GM12874 (cell line): ENCODE results near the gene SUSD4.

Source experiments
- TF ChIP-seq, protein P1 (sequence below): IDR thresholded peaks from 2 replicates; pipeline ENCODE4 v1.5.1; 2011; ENCODE audit warnings: low read depth, mild to moderate bottlenecking, control low read depth, low read length, moderate library complexity; ENCODE audit not compliant: insufficient read depth

Gene SUSD4

DNA sequence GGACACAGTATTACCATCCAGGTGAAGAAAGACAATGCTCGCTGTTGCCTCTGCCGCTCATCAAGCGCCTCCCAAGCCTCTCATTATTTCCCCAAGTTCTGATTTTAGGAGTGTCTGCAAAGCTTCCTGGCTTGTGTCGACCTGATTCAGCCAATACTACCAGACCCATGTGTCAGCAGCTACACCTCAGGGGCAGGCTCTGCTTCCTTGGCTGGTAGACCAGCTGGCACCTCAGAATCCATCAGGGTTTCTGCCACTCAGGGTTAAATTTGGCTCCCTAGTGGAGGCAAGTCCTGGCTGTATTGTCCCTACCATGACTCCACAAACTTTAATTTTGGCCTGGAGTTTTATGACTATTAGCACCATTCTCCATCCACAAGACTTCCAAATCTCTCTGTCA lies 35.4 kb downstream of the SUSD4 start:
- TF ChIP-seq, protein P1, sequence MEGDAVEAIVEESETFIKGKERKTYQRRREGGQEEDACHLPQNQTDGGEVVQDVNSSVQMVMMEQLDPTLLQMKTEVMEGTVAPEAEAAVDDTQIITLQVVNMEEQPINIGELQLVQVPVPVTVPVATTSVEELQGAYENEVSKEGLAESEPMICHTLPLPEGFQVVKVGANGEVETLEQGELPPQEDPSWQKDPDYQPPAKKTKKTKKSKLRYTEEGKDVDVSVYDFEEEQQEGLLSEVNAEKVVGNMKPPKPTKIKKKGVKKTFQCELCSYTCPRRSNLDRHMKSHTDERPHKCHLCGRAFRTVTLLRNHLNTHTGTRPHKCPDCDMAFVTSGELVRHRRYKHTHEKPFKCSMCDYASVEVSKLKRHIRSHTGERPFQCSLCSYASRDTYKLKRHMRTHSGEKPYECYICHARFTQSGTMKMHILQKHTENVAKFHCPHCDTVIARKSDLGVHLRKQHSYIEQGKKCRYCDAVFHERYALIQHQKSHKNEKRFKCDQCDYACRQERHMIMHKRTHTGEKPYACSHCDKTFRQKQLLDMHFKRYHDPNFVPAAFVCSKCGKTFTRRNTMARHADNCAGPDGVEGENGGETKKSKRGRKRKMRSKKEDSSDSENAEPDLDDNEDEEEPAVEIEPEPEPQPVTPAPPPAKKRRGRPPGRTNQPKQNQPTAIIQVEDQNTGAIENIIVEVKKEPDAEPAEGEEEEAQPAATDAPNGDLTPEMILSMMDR = no peak

DNA sequence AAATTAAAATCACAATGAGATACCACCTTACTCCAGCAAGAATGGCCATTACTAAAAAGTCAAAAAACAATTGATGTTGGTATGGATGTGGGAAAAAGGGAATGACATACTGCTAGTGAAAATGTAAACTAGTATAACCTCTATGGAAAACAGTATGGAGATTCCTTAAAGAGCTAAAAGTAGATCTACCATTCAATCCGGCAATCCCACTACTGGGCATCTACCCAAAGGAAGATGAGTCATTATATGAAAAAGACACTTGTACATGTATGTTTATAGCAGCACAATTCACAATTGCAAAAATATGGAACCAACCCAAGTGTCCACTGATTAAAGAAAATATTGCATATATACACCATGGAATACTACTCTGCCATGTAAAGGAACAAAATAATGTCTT lies 37.2 kb downstream of the SUSD4 start:
- TF ChIP-seq, protein P1 = no peak

DNA sequence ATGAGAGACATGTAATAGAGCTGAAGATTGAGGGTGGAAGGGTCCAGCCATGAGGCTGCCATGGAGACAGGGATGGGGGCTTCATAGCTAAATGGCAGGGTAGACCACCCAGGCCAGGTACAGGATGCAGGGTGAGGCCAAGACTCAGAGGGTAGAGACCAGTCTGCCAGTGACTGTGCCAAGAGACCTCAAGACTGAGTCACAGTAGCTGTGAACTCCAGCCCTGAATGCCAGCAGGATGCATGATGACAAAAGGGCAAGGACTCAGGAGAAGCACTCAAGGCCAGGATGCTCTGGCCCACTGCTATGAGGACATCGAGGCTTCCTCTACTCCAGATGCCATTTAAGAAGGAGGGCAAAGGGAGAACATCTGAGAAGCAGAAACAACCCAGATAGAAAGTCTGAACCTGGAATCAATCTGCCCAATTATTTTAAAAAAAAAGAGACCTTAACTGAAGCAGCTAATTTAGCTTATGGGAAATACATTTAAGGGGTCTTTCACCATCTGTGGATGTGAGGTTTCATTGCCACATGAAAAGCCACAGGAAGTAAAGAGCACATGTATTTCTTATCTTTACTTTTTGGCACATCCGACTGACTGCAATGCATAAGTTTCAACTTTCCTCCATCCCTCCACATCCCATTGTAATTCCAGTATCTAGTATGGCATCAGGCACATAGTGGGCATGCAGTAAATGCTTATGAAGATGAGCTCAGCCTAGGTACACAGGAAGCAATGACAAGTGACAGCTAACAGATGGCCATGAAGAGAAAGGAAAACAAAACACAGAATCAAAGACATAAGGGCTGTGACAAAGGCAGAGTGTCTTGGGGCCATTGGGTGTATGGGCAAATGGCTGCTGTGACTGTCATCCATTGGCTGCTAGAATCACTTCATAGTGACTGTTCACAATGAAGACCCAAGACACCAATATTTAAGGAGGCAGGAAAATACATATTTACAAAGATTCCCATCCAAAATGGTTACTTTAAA lies 40.2 kb downstream of the SUSD4 start:
- TF ChIP-seq, protein P1 = no peak

DNA sequence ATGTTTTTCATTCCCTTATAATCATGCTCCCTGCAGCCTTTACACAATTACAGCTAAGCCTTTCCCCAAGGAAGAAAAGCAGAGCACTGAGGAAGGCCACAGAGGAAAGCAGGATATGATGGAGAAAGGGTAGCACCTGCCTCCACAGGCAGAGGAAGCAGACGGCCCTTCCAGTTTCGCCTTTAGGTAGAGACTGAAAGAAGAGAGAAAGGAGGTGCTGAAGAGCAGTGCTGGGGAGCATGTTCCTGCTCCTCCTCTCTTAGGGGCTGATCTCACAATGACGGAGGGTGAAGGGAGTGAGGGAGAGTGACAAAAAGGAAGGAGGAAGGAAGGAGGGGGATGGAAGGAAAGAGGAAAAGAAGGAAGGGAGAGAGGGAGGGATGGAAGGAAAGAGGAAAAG lies 41.1 kb downstream of the SUSD4 start:
- TF ChIP-seq, protein P1 = no peak

DNA sequence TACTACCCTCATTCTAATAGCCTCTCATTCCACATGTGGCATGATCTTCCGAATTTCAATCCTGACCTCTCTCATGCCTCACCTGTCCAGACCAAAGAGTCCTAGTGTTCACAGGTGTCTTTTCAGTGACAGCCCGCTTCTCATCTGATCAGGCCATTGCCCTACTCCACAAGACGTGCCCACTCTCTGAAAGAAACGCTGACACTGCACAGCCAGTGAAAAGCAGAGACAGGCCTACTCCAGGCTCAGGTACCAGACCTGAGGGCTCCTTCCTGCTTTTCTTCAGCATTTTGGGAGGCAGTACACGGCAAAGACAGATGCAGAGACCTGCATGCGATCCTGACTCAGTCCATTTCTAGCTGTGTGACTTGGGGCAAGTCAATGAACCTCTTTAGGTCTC lies 43.0 kb downstream of the SUSD4 start:
- TF ChIP-seq, protein P1 = no peak

DNA sequence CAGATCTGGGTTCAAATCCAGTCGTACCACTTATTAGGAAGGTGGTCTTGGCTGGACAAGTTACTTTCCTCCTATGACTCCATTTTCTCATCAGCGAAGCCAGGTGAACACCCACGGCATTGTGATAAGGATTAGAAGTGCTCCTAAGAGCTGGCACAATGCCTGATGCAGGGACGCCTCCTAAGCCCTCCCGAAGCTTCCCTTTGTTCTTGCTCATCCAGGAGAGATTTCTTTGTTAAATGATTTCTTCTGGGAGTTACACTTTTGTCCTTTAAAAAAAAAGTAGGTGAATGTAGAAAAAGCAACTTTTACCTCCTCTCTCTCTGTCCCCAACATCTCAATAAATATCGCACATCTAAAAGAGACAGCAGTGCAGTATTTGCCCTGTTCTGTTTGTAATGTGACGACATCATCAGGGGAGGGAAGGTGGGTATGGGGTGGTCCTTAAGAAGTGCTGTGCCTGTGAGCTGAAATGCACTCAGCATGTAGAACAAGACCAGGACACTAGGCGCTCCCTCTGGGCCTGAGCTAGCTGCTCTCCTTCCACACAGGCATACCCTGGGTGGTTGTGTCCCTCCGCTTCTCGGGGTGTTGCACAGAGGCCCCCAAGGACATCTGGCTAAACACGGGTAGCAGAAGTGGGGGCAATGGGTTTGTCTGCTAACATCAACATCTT lies 43.9 kb downstream of the SUSD4 start:
- TF ChIP-seq, protein P1 = no peak

DNA sequence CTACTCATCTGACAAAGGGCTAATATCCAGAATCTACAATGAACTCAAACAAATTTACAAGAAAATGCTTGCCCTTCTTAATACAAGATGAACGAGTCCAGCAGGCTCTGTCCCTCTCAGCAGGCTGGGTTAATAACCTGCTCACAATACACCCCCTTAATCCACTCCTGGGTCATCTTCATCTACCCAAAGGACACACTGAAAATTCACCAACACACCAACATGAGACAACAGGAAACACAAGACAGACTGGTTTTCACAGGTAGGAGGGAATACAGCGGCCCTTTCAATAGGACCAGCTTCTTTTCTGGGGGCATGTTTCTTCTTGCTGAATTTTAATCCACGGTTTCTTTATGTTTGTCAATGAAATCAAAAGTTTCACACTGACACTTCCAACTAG lies 44.6 kb downstream of the SUSD4 start:
- TF ChIP-seq, protein P1 = no peak
